ACC112 (cell line): ENCODE results near the gene CSH1.

Source experiments
- H2AFZ ChIP-seq: fragments of 200-600 bp; sonication (generic); one replicate; pipeline ENCODE4 v1.6.0; 2017; ENCODE audit warnings: antibody characterized with exemption, low read length; ENCODE audit not compliant: unreplicated experiment
- H3K27ac ChIP-seq: fragments of 200-600 bp; sonication (generic); 2 replicates; pipeline ENCODE4 v1.5.1; 2014; ENCODE audit warnings: low read depth, mild to moderate bottlenecking, antibody characterized with exemption, low read length, moderate library complexity
- H3K27me3 ChIP-seq: fragments of 200-600 bp; sonication (generic); 2 replicates; pipeline ENCODE4 v1.6.1; 2014; ENCODE audit warnings: mild to moderate bottlenecking, antibody characterized with exemption, low read length, moderate library complexity, mixed read lengths; ENCODE audit not compliant: insufficient read depth
- H3K36me3 ChIP-seq: fragments of 200-600 bp; sonication (generic); 2 replicates; pipeline ENCODE4 v1.6.1; 2016; ENCODE audit warnings: mild to moderate bottlenecking, antibody characterized with exemption, low read length, moderate library complexity, mixed read lengths; ENCODE audit not compliant: insufficient read depth
- H3K4me1 ChIP-seq: fragments of 200-600 bp; sonication (generic); one replicate; pipeline ENCODE4 v1.6.1; 2016; ENCODE audit warnings: low read length, mixed read lengths; ENCODE audit not compliant: insufficient read depth, unreplicated experiment, control insufficient read depth
- H3K4me3 ChIP-seq: fragments of 200-600 bp; sonication (generic); 2 replicates; pipeline ENCODE4 v1.5.1; 2014; ENCODE audit warnings: mild to moderate bottlenecking, low read depth, low read length
- H3K79me2 ChIP-seq: fragments of 200-600 bp; sonication (generic); one replicate; pipeline ENCODE4 v1.6.0; 2016; ENCODE audit warnings: low read length; ENCODE audit not compliant: control insufficient read depth, unreplicated experiment, insufficient read depth

The CSH1 gene

DNA sequence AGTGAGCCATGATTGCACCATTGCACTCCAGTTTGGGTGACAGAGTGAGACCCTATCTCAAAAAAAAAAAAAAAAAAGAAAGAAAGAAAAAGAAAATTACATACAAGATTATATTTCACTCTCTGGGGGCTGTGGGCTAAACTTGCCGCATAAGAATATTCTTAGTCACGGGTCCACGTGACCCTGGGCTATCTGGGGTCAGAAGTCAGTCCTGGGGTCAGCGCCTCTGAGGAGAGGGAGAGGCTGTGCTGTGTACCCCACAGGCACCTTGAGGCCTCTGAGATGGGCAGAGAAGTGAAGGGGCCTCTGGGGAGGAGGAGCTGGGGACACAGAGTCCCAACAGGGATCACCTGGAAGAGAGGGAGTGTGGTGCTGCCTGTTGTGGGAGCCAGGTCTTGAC is 41.5 kb upstream of the CSH1 start:
- Histone ChIP-seq H3K4me1 (no peaks in the 10 kb centered on the region), H3K27ac (no peak overlapping the region), H3K79me2 (no peaks in the 10 kb centered on the region), H2AFZ (no peak overlapping the region), H3K36me3 (no peaks in the 10 kb centered on the region), H3K27me3 (no peaks in the 10 kb centered on the region), H3K4me3 (no peak overlapping the region)

DNA sequence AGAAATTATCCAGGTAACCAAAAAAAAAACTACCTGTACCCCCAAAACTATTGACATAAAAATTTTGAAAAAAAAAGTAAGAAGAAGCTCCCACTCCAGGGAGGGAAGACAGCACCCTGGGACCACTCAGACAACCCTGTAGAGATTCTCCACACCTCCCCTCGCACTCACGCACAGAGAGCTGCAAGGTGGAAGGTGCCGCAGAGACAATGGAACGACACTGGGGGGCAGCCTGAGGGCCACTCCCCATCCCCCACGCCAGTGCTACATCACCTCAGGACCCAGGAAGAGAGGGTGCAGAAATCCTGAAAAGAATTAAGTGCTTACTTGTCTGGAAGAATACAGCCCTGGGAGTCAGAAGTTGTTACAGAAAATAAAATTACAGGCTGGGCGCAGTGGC is 40.9 kb upstream of the CSH1 start:
- Histone ChIP-seq H3K27me3 (no peaks in the 10 kb centered on the region), H3K36me3 (no peaks in the 10 kb centered on the region), H3K79me2 (no peaks in the 10 kb centered on the region), H3K27ac (no peak overlapping the region), H3K4me3 (no peak overlapping the region), H2AFZ (no peak overlapping the region), H3K4me1 (no peaks in the 10 kb centered on the region)

DNA sequence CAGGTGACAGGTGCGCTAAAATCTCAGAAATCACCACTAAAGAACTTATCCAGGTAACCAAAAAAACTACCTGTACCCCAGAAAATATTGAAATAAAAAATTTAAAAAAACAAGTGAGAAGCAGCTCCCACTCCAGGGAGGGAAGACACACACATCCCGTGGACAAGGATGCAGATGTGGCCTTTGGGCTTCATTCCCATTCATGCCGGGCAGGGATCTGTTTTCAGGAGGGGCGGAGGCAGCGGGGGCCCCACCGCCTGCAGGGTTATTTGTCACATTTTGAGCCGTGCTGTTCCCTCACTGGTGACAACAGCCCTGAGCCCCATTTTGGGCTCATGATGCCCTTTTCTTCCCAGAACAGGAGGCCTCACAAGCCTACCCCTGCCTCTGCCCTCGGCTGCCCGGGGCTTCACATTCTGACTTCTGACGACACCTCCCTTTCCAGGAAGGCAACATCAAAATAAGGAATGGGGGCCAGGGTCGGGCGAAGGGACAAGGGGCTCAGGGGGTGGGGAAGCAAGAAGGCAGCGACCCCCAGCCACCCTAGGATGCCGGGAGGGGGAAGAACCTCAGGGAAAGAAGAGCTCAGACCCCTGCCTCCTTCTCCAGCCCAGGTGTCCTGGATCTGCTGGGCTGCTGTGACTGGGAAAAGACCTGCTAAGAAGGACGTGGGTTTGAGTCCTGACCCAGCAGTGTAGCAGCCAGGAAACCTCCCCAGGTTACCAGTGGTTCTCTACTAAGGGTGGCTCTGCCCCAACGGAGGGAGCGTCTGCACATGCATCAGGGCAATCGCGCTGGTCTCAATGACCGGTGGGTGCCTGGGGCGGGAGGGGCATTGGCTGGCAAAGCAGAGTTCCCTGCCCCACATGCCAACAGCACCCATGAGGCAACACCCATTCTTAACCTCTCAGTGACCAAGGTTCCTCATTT is 38.1 kb upstream of the CSH1 start:
- H3K36me3 ChIP-seq: no peaks in the 10 kb centered on the region
- H3K79me2 ChIP-seq: no peaks in the 10 kb centered on the region
- H3K27me3 ChIP-seq: no peaks in the 10 kb centered on the region
- no peak overlapping the region for H3K4me3 ChIP-seq
- no peak overlapping the region for H2AFZ ChIP-seq
- no peak overlapping the region for H3K27ac ChIP-seq
- H3K4me1 ChIP-seq: no peaks in the 10 kb centered on the region

DNA sequence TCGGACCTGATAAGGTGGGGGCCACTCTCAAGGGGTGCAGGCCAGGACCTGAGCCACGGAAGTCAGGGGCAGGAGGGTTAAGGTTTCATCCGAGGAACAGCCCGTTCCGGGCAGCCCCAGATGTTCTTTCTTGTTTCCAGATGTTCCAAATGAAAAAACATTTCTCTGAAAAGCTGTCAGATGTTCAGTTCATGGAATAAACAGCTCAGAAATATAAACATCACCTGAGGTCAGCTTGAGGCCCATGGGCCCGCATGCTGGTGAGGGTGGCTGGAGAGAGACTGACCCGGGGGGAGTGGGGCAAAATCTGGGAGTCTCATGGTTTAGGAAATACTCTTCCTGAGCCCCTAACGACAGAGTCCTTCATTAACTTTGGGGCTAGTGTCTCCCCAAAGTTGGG is 37.2 kb upstream of the CSH1 start:
- Histone ChIP-seq H3K79me2 (no peaks in the 10 kb centered on the region), H3K27ac (no peak overlapping the region), H3K27me3 (no peaks in the 10 kb centered on the region), H2AFZ (no peak overlapping the region), H3K4me1 (no peaks in the 10 kb centered on the region), H3K4me3 (no peak overlapping the region), H3K36me3 (no peaks in the 10 kb centered on the region)

DNA sequence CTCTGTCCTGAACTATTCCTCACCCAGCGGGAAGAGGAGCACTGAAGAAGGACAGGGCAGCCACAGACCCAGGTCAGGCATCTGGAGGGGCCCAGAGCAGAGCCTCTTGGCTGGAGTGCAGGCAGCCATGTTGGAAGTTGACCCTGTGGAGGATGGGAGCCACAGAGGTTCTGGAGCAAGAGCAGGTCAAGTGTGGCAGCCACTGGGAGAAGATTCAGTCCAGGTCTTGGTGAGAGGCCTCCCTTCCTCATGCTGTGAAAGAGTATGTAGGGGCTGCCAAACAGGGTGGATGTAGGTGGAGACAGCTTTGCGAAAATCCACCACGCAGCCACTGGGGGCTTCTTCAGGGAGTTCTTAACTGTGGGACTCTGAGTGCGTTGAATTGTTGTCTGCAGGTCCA is 36.3 kb upstream of the CSH1 start:
- Histone ChIP-seq H3K27ac (no peak overlapping the region), H2AFZ (no peak overlapping the region), H3K4me1 (no peaks in the 10 kb centered on the region), H3K27me3 (no peaks in the 10 kb centered on the region), H3K79me2 (no peaks in the 10 kb centered on the region), H3K4me3 (no peak overlapping the region), H3K36me3 (no peaks in the 10 kb centered on the region)

DNA sequence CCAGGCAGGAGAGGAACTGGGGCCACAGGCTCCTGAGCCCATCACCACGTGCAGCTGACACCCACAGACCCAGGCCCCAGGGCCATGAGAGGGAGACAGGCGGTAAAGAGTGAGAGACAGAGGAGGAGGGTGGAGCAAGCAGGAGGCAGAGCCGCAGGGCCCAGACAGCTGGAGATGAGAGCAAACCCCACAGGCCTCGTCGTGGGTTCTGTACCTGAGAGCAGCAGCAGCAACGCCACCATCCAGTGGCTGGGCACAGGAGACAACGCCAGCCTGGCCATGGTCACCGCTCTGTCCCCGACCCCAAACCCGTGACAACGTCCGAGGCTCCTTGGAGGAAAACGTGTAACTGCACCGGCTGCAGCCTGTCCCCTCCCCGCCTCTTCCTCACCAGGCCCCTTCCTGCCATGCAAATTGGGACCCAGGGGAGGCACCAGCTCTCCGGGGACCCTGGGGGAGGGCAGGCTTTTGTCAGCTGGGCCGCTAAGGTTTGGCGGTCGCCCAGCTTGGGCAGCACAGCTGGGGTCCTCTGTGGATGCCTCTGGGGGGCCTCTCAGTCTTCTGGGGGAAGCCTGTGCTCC is 35.7 kb upstream of the CSH1 start, which contains the start of gene CD79B:
CD79B (minus strand) TSS at position 351 of the 581 bp plus-strand sequence; CDS start at position 281, 70 bp downstream.
- H3K4me3 ChIP-seq: no peak within 1 kb of the TSS
- no peaks in the 10 kb centered on the region for H3K4me1 ChIP-seq
- no peak within 1 kb of the TSS for H3K27ac ChIP-seq
- no peaks in the 10 kb centered on the region for H3K36me3 ChIP-seq
- no peak within 1 kb of the TSS for H2AFZ ChIP-seq
- H3K27me3 ChIP-seq: no peaks in the 10 kb centered on the region
- H3K79me2 ChIP-seq: no peaks in the 10 kb centered on the region

DNA sequence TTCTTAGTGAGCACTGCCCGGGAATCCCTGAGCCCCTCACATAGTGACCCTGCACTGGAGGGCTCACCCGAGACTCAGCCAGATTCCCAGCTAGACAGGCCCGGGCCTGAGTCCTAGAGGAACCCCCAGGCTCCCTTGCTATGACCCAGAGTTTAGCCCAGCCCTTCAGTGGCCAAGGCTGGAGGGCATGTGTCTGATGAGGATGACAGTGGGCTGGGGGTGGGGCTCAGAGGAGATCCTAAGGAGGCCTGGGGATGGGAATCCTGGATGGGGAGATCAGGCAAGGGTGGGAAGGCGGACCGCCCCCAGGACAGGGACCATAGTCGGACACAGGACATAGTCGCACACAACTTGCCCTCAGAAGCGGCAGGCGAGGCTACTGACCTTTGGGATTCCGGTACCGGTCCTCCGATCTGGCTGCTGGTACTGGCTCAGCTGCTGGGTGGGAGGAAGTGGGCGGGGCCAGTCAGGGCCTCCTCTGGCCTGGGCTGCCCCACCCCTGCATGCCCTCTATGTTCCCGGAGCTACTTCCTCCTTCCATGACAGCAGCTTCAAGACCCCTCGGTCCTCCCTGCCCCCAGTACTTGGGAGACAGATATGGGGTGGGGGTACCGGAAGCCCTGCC is 34.7 kb upstream of the CSH1 start:
- H3K4me3 ChIP-seq: no peak overlapping the region
- H2AFZ ChIP-seq: no peak overlapping the region
- H3K4me1 ChIP-seq: no peaks in the 10 kb centered on the region

DNA sequence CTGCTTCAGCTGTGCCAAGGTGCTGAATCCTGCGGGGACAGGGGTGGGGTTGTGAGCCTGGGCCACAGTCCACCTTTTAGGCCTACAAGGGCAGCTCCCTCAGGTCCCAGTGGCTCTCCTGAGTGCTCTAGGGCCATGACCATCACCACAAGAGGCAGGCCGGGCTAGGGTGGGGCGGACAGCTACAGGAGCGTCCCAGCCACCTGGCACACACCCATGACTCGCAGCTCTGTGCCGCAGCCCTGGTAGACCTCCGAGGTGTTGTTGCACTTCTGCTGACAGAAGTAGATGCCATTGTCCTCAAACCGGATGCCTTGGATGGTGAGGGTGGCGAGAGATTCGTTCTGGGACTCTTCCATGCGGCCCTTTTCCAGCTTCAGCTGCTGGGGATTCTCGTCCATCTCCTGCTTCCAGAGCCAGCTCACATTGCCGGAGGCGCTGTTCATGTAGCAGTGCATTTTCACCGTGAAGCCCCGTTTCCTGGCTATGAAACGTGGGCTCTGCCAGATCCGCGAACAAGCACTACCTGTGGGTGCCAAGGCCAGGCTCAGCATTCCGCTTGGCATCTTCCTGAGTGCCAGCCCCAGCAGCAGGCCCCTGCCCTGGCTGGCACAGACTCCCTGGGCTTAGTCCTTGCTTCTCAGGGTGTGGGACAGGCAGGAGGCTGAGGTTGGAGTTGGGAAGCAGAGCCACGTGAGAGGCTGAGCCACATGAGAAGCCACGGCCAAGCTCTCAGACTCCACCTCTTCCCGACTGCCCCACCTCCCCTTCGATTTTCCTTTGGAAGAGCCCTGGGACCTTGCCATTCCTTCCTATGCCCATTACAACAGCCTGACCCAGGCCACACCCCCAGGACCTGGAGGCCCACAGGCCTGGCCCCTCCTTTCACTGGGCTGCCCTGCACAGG is 33.7 kb upstream of the CSH1 start:
- H3K4me3 ChIP-seq: no peak overlapping the region
- no peaks in the 10 kb centered on the region for H3K4me1 ChIP-seq
- no peaks in the 10 kb centered on the region for H3K79me2 ChIP-seq
- H3K27ac ChIP-seq: no peak overlapping the region
- H3K36me3 ChIP-seq: no peaks in the 10 kb centered on the region
- H2AFZ ChIP-seq: no peak overlapping the region
- H3K27me3 ChIP-seq: no peaks in the 10 kb centered on the region

More for the DNA sequence above, 34.7 kb upstream of the CSH1 start:
- Histone ChIP-seq H3K79me2 (no peaks in the 10 kb centered on the region), H3K36me3 (no peaks in the 10 kb centered on the region), H3K27me3 (no peaks in the 10 kb centered on the region), H3K27ac (no peak overlapping the region)

DNA sequence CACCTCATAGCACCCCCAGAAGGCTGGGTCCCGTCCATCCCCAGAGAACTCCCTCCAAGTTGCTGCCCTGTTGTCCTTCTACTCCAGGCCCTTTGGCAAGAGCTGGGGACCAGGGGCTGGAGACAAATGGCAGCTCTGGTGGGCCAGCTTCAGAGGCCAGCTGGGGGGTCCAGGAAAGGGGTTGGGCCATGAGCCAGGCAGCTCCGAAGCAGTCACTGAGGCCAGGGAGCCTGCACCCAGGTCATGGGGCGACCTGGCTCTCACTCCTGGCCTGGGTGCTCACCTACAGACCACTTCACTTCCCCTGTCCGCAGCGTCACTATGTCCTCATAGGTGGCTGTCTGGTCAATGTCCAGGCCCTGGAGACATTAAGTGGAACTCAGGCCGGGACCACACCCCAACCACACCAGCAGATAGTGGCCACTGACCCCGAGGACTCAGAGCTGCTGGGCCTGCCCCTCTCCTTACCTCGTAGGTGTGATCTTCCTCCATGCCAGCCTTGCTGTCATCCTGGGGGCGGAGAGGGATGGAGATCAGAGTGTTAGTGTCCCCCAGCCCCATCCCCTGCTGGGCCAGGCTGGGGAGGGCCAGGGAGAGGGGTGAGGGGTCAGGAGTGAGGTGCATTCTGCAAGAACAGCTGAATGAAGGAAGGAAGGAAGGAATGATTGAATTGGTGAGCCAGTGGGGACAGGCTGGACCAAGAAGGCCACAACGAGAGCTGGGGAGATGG is 32.8 kb upstream of the CSH1 start:
- H3K27me3 ChIP-seq: no peaks in the 10 kb centered on the region
- no peaks in the 10 kb centered on the region for H3K79me2 ChIP-seq
- no peak overlapping the region for H2AFZ ChIP-seq
- no peak overlapping the region for H3K4me3 ChIP-seq
- no peaks in the 10 kb centered on the region for H3K4me1 ChIP-seq
- no peaks in the 10 kb centered on the region for H3K36me3 ChIP-seq
- H3K27ac ChIP-seq: no peak overlapping the region
